PC-9 (cell line): ENCODE results near the gene TMEM217. TPM values are rescaled to one million over a fixed set of nuclear protein-coding genes. Genes with fewer than 3 reads are reported as not detected.

Experiments
- BruUV-seq: library from RNA; stranded (reverse); fragments of 400-500 nt; replicated peaks from 2 replicates; lab custom pipeline; 2021; lab: Mats Ljungman, UMichigan
- CTCF ChIA-PET: fragments of 300-600 bp; sonication (Branson Sonifier 250); formaldehyde crosslinking; loops from one replicate; lab custom pipeline; 2022; ENCODE audit warnings: antibody characterized with exemption; lab: Charles Lee
- POLR2A ChIA-PET: fragments of 300-600 bp; sonication (Branson Sonifier 250); formaldehyde crosslinking; loops from one replicate; lab custom pipeline; 2022; ENCODE audit warnings: antibody characterized with exemption; ENCODE audit not compliant: unreplicated experiment; lab: Charles Lee
- DNase-seq, 2 experiments: peaks; one replicate each; pipeline versions ENCODE4 v3.0.0 to v3.0.0-alpha.2; 2015 to 2022; ENCODE audit warnings: mixed read lengths in 1 of 2
- H2AFZ ChIP-seq: fragments of 200-600 bp; sonication (generic); 2 replicates; pipeline ENCODE4 v1.8.1; 2017; ENCODE audit warnings: antibody characterized with exemption
- H3F3A ChIP-seq: fragments of 200-600 bp; sonication (generic); 2 replicates; pipeline ENCODE4 v1.8.1; 2017; ENCODE audit warnings: antibody characterized with exemption, mild to moderate bottlenecking, low read depth; ENCODE audit not compliant: insufficient read depth
- H3K27ac ChIP-seq: fragments of 200-600 bp; sonication (generic); 2 replicates; pipeline ENCODE4 v1.6.1; 2016; ENCODE audit warnings: mixed run types
- H3K27me3 ChIP-seq: fragments of 200-600 bp; sonication (generic); 2 replicates; pipeline ENCODE4 v1.6.1; 2016; ENCODE audit warnings: low read depth, mixed run types; ENCODE audit not compliant: insufficient read depth
- H3K36me3 ChIP-seq: fragments of 200-600 bp; sonication (generic); 2 replicates; pipeline ENCODE4 v1.6.1; 2016; ENCODE audit warnings: low read depth, mixed run types
- H3K4me1 ChIP-seq: fragments of 200-600 bp; sonication (generic); replicated peaks from 2 replicates; pipeline ENCODE4 v1.6.1; 2016; ENCODE audit warnings: mixed run types; ENCODE audit not compliant: insufficient read depth
- H3K4me2 ChIP-seq: fragments of 200-600 bp; sonication (generic); 2 replicates; pipeline ENCODE4 v1.6.1; 2017; ENCODE audit warnings: mixed run types
- H3K4me3 ChIP-seq: fragments of 200-600 bp; sonication (generic); 2 replicates; pipeline ENCODE4 v1.6.1; 2016; ENCODE audit warnings: mixed run types
- H3K79me2 ChIP-seq: fragments of 200-600 bp; sonication (generic); 2 replicates; pipeline ENCODE4 v1.6.1; 2017; ENCODE audit warnings: low read depth, mixed run types
- H3K9me2 ChIP-seq: fragments of 200-600 bp; sonication (generic); 2 replicates; pipeline ENCODE4 v1.8.1; 2017; ENCODE audit warnings: mild to moderate bottlenecking; ENCODE audit not compliant: insufficient read depth
- H3K9me3 ChIP-seq: fragments of 200-600 bp; sonication (generic); 2 replicates; pipeline ENCODE4 v1.8.1; 2016; ENCODE audit warnings: low read depth; ENCODE audit not compliant: insufficient read depth
- H4K20me1 ChIP-seq: fragments of 200-600 bp; sonication (generic); 2 replicates; pipeline ENCODE4 v1.8.1; 2017; ENCODE audit not compliant: insufficient read depth
- EZH2 ChIP-seq: fragments of 200-600 bp; sonication (generic); IDR thresholded peaks from 2 replicates; pipeline ENCODE4 v1.8.0; 2017; ENCODE audit warnings: antibody characterized with exemption, low read depth
- intact Hi-C: fragments of 100-400 bp; cut with micrococcal nuclease; formaldehyde crosslinking; loops from one replicate; pipeline ENCODE4 v1.10.0; 2022; ENCODE audit not compliant: unreplicated experiment
- total RNA-seq: library from RNA; stranded (reverse); gene quantifications from 2 replicates; pipeline ENCODE4 v1.2.3, GENCODE V29; 2021
- TF ChIP-seq, protein P1 (sequence below): fragments of 200-600 bp; sonication (generic); conservative IDR thresholded peaks from 2 replicates; pipeline ENCODE4 v1.6.1; 2017; ENCODE audit warnings: mixed run types, antibody characterized with exemption, mild to moderate bottlenecking, moderate library complexity

TMEM217 gene
- total RNA-seq, 1 experiment from 2014 or later = 4.9 TPM

DNA sequence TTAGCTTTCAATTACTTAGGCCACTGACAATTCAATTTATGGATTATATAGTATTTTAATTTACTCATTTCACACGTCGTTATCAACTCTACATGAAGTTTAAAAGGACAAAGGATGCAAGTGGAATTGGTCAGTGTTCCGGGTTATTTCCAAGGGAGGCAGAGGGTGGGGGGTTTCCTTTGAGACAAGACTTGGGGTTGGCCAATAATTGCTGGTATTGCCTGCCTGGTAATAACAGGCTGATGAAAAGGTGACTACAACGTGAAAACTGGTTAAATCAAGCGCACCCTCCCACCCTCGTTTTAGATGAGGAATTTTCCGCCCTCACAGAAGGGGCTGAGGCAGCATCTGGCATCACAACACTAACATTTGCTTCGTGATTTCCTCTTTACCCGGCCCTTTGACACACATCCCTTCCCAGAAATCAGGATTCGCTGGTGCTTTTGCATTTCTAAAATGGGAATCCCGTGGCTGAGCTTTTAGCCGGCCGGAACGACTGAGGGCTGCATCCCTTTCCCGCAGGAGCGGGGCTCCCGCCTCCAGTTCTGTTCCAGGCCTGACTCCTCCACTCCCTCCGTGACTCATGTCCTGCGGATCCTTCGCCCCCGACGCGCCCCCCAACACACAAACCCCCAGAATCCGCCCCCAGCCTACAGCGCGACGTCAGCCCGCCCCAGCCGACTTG lies 89.0 kb downstream of the TMEM217 start:
- ChIA-PET POLR2A (interaction anchor here (0.6 to 1.5 kb wide), 9 partner anchors 21 to 144 kb away, joined by 3 to 26 read pairs (median 7); no protein-coding TSS in a partner anchor), CTCF (interaction anchor here (1.0 kb wide), 1 partner anchor 38 kb away, joined by 3 read pairs; no protein-coding TSS in a partner anchor)
- TSS peak; percentile 33 for BruUV-seq
- H3K27me3 ChIP-seq = no peaks in the 10 kb centered on the region
- H3K4me1 ChIP-seq = peaks cover 49% of the 10 kb centered on the region
- peaks cover 36% of the 10 kb centered on the region for H3K79me2 ChIP-seq
- H3F3A ChIP-seq = peaks cover 58% of the 10 kb centered on the region
- peak in 1 of 2 experiments; percentile 68 for DNase-seq
- peak overlapping the region; percentile 58 for H3K4me3 ChIP-seq
- H4K20me1 ChIP-seq = peaks cover 21% of the 10 kb centered on the region
- intact Hi-C loops = loop anchor here (1.0 kb wide), 1 partner anchor 32 kb away; no protein-coding TSS in a partner anchor
- peak overlapping the region; percentile 86 for H3K4me2 ChIP-seq
- H3K9me2 ChIP-seq = no peaks in the 10 kb centered on the region
- H3K36me3 ChIP-seq = peaks cover 25% of the 10 kb centered on the region
- no peak overlapping the region; the same call in 1 of the 2 replicates for H2AFZ ChIP-seq
- H3K27ac ChIP-seq = peak overlapping the region; percentile 97
- no peaks in the 10 kb centered on the region for H3K9me3 ChIP-seq
- TF ChIP-seq, protein P1, sequence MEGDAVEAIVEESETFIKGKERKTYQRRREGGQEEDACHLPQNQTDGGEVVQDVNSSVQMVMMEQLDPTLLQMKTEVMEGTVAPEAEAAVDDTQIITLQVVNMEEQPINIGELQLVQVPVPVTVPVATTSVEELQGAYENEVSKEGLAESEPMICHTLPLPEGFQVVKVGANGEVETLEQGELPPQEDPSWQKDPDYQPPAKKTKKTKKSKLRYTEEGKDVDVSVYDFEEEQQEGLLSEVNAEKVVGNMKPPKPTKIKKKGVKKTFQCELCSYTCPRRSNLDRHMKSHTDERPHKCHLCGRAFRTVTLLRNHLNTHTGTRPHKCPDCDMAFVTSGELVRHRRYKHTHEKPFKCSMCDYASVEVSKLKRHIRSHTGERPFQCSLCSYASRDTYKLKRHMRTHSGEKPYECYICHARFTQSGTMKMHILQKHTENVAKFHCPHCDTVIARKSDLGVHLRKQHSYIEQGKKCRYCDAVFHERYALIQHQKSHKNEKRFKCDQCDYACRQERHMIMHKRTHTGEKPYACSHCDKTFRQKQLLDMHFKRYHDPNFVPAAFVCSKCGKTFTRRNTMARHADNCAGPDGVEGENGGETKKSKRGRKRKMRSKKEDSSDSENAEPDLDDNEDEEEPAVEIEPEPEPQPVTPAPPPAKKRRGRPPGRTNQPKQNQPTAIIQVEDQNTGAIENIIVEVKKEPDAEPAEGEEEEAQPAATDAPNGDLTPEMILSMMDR = no peak
- TF ChIP-seq EZH2 = no peak

DNA sequence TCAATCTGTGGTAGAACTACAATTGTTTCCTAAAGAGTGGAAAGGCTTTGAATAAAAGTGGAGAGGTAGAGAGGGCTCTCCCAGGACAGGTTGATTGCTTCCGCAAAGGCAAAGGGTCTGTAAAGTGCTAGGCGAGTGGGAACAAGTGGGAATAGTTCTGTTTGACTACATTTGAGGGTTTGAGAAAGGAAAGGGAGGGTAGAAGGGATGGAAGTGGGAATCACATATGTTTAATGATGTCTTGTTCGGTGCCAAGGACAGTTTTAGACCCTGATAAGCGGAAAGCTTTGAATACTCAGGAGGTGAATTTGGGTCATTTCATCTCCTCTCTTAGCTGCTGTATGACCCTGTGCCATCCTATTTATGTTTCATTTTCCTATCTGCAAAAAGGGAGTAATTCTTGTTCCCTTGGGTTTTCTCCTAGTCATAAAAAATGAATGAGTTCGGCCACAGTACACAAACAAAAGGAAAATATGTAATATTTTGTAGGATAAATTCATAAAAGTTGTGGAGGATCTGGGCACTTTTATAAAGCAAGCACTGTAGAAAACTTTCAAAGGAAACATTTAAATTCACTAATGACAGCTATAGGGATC lies 89.7 kb downstream of the TMEM217 start:
- Histone ChIP-seq H3K27me3 (no peaks in the 10 kb centered on the region), H4K20me1 (peaks cover 14% of the 10 kb centered on the region), H3K4me2 (peak overlapping the region; percentile 86), H3F3A (peaks cover 53% of the 10 kb centered on the region), H3K4me3 (peak overlapping the region; percentile 58), H3K36me3 (peaks cover 18% of the 10 kb centered on the region), H3K27ac (peak overlapping the region; percentile 97), H3K9me2 (no peaks in the 10 kb centered on the region), H3K4me1 (peaks cover 44% of the 10 kb centered on the region), H2AFZ (no peak overlapping the region), H3K9me3 (no peaks in the 10 kb centered on the region), H3K79me2 (peaks cover 29% of the 10 kb centered on the region)
- no TSS peak for BruUV-seq
- POLR2A ChIA-PET = no interaction called here
- no peak for TF ChIP-seq EZH2
- intact Hi-C loops = no loop called here
- DNase-seq = no peak
- CTCF ChIA-PET = interaction anchor here (0.6 kb wide), 1 partner anchor 395 kb away, joined by 7 read pairs; no protein-coding TSS in a partner anchor

DNA sequence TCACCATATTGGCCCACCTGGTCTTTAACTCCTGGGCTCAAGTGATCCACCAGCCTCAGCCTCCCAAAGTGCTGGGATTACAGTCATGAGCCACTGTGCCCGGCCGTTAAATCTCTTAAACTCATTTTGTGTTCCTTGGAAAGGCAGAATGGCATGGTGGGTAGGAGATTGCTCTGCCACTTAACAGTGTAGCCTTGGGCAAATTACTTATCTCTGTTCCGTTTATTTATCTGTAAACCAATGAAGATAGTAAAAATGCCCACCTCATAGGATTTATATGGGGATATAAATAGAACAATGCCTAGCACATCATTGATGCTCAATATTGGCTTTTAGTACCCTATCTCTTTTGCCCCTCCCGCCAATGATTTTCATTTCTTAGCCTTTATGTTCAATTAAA lies 95.2 kb downstream of the TMEM217 start:
- Histone ChIP-seq H3K36me3 (no peaks in the 10 kb centered on the region), H3K9me2 (no peaks in the 10 kb centered on the region), H3K4me2 (no peak overlapping the region), H3F3A (peaks cover 42% of the 10 kb centered on the region), H3K4me3 (no peak overlapping the region), H2AFZ (no peak overlapping the region), H3K27me3 (no peaks in the 10 kb centered on the region), H4K20me1 (no peaks in the 10 kb centered on the region), H3K4me1 (peaks cover 34% of the 10 kb centered on the region), H3K27ac (no peak overlapping the region), H3K79me2 (no peaks in the 10 kb centered on the region), H3K9me3 (no peaks in the 10 kb centered on the region)
- BruUV-seq = no TSS peak
- intact Hi-C loops = no loop called here
- CTCF ChIA-PET = no interaction called here
- DNase-seq = no peak
- TF ChIP-seq EZH2 = no peak
- TF ChIP-seq, protein P1 = no peak
- POLR2A ChIA-PET = no interaction called here

Other genes starting within 250 kb of the TMEM217 start
- 51.0 and 60.3 TPM in 2 replicates for gene PIM1, start 88.0 kb downstream of the TMEM217 start, total RNA-seq
- 10.4 and 14.6 TPM in 2 replicates for gene TBC1D22B, start 372 bp downstream of the TMEM217 start, total RNA-seq
- gene RNF8, start 95.8 kb upstream of the TMEM217 start, total RNA-seq = 17.5 and 18.7 TPM in 2 replicates
- gene CMTR1, start 175.1 kb upstream of the TMEM217 start, total RNA-seq = 28.3 and 37.0 TPM in 2 replicates
- 29.4 and 33.5 TPM in 2 replicates for gene CCDC167, start 241.7 kb upstream of the TMEM217 start, total RNA-seq